Transverse colon (tissue), 3 donors: ENCODE results near the gene PDILT.

Experiments used
- POLR2A ChIP-seq: fragments of 450-650 bp; IDR thresholded peaks from one replicate; pipeline ENCODE4 v1.6.1; 2016; ENCODE audit warnings: antibody characterized with exemption, mild to moderate bottlenecking, moderate library complexity
- TF ChIP-seq, protein P1 (sequence below), 5 experiments: fragments of 200-600 bp in 3 of 5; fragments of 450-650 bp in 2 of 5; sonication (generic) in 3 of 5; IDR thresholded peaks; 1 replicate in 2 of 5; 2 replicates in 3 of 5; pipeline ENCODE4 v1.5.1; 2016 to 2017; ENCODE audit warnings: antibody characterized with exemption in 5 of 5, inconsistent platforms in 3 of 5, mild to moderate bottlenecking in 2 of 5, moderate library complexity in 1 of 5

DNA sequence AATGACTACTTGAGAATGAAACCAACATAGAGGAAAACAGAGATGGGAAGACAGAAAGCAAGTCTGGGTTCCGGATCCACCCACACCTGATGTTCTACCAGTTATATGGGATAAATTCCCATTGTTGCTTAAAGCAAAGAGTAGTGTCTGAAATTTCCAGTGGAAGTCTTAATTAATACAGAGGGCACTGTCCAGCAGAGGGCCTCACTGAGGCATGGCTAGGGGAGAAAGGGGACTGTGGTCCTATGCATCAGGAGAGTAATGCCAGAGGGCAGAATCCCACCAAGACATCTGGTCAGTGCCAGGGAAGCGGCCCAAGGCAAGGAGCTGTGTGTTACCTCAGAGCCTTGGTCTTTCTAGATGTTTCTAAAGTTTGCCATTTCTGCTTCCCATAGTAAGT, 44.5 kb downstream of the PDILT start:
- no peak for TF ChIP-seq POLR2A
- TF ChIP-seq, protein P1, sequence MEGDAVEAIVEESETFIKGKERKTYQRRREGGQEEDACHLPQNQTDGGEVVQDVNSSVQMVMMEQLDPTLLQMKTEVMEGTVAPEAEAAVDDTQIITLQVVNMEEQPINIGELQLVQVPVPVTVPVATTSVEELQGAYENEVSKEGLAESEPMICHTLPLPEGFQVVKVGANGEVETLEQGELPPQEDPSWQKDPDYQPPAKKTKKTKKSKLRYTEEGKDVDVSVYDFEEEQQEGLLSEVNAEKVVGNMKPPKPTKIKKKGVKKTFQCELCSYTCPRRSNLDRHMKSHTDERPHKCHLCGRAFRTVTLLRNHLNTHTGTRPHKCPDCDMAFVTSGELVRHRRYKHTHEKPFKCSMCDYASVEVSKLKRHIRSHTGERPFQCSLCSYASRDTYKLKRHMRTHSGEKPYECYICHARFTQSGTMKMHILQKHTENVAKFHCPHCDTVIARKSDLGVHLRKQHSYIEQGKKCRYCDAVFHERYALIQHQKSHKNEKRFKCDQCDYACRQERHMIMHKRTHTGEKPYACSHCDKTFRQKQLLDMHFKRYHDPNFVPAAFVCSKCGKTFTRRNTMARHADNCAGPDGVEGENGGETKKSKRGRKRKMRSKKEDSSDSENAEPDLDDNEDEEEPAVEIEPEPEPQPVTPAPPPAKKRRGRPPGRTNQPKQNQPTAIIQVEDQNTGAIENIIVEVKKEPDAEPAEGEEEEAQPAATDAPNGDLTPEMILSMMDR (IDR thresholded peaks at IDR 0.05), result no peak
